GM12878 (cell line): ENCODE data around the gene TMEM45B. TPM values are rescaled to one million over a fixed set of nuclear protein-coding genes. Genes with fewer than 3 reads are reported as not detected.
A peak's percentile ranks its signal among the peaks of the same experiment; 100 is the strongest.
"Not testable (repeated sequence)": the region's sequence is repeated elsewhere in the genome, so short reads cannot be mapped to it uniquely, and the experiment has no call there.

Experiments
- ATAC-seq: fragments of 200-7000 bp; cut with Tn5 transposase; 3 replicates; pipeline ENCODE4 v1.9.1; 2020; ENCODE audit warnings: mild to moderate bottlenecking, moderate library complexity
- BruUV-seq: library from RNA; stranded (reverse); fragments of 400-500 nt; replicated peaks from 2 replicates; lab custom pipeline; 2021; lab: Mats Ljungman, UMichigan
- CTCF ChIA-PET: fragments of 300-600 bp; sonication (Branson Sonifier 250); formaldehyde crosslinking; extraction: SDS; loops from one replicate; lab custom pipeline; 2021; ENCODE audit warnings: inconsistent platforms; lab: Yijun Ruan, JAX
- POLR2A ChIA-PET: fragments of 350-600 bp; formaldehyde crosslinking; extraction: SDS; loops from one replicate; lab custom pipeline; 2021; ENCODE audit warnings: inconsistent platforms; lab: Charles Lee
- RAD21 ChIA-PET: fragments of 300-600 bp; sonication (Branson Sonifier 250); formaldehyde crosslinking; loops from one replicate; lab custom pipeline; 2023; ENCODE audit warnings: antibody characterized with exemption; ENCODE audit not compliant: unreplicated experiment; lab: Charles Lee
- SMC1A ChIA-PET: fragments of 300-600 bp; sonication (Branson Sonifier 250); formaldehyde crosslinking; loops from one replicate; lab custom pipeline; 2023; ENCODE audit not compliant: unreplicated experiment, uncharacterized antibody; lab: Charles Lee
- DNase-seq: peaks from one replicate; pipeline ENCODE4 v3.0.0-alpha.2; 2011; ENCODE audit warnings: low read depth, low spot score
- FAIRE-seq: peaks from 3 replicates; lab custom pipeline; 2011; peaks lifted over from hg19 to GRCh38; lab: Jason Lieb, UNC
- H2AFZ ChIP-seq: 2 replicates; pipeline ENCODE4 v1.6.0; 2011; ENCODE audit warnings: low read depth, low read length, control low read depth; ENCODE audit not compliant: control insufficient read depth
- H3K27ac ChIP-seq: 2 replicates; pipeline ENCODE4 v1.5.1; 2011; ENCODE audit warnings: control low read depth; ENCODE audit not compliant: control insufficient read depth, insufficient read depth
- H3K27me3 ChIP-seq, 2 experiments: replicated peaks in 1 of 2; 2 replicates each; pipeline versions ENCODE4 v1.6.0 to v1.6.1; 2011; ENCODE audit warnings: low read length in 1 of 2; ENCODE audit not compliant: control insufficient read depth in 2 of 2, insufficient read depth in 2 of 2
- H3K36me3 ChIP-seq, 2 experiments: 2 replicates each; pipeline ENCODE4 v1.5.1; 2011; ENCODE audit warnings: low read length in 1 of 2; ENCODE audit not compliant: control insufficient read depth in 2 of 2, insufficient read depth in 2 of 2
- H3K4me1 ChIP-seq: 2 replicates; pipeline ENCODE4 v1.6.1; 2011; ENCODE audit warnings: mild to moderate bottlenecking, low read length, moderate library complexity, mixed read lengths; ENCODE audit not compliant: control insufficient read depth, insufficient read depth
- H3K4me2 ChIP-seq: 2 replicates; pipeline ENCODE4 v1.6.0; 2011; ENCODE audit warnings: control low read depth; ENCODE audit not compliant: control insufficient read depth, insufficient read depth
- H3K4me3 ChIP-seq: fragments of 200-600 bp; sonication (generic); 2 replicates; pipeline ENCODE4 v1.5.1; 2016
- H3K79me2 ChIP-seq: 2 replicates; pipeline ENCODE4 v1.6.0; 2011; ENCODE audit warnings: low read length; ENCODE audit not compliant: control insufficient read depth, insufficient read depth
- H3K9ac ChIP-seq: 2 replicates; pipeline ENCODE4 v1.8.0; 2011; ENCODE audit warnings: low read length, control low read depth, mixed read lengths; ENCODE audit not compliant: control insufficient read depth, insufficient read depth
- H3K9me3 ChIP-seq: replicated peaks from 3 replicates; pipeline ENCODE4 v1.5.1; 2011; ENCODE audit warnings: mild to moderate bottlenecking, low read length; ENCODE audit not compliant: control insufficient read depth, insufficient read depth
- H4K20me1 ChIP-seq: 2 replicates; pipeline ENCODE4 v1.6.0; 2011; ENCODE audit not compliant: control insufficient read depth, insufficient read depth
- ATF3 ChIP-seq: IDR thresholded peaks from 2 replicates; pipeline ENCODE4 v1.6.1; 2011; ENCODE audit warnings: low read depth, mild to moderate bottlenecking, low read length, moderate library complexity, borderline replicate concordance; ENCODE audit errors: extremely low read depth
- BRCA1 ChIP-seq: IDR thresholded peaks from 2 replicates; pipeline ENCODE4 v1.6.1; 2011; ENCODE audit warnings: low read depth, low read length, improper control_type of control experiment
- CTCF ChIP-seq, 3 experiments: IDR thresholded peaks in 2 of 3; conservative IDR thresholded peaks in 1 of 3; 2 replicates each; pipeline ENCODE4 v1.5.1; 2011; ENCODE audit warnings: low read depth in 3 of 3, low read length in 3 of 3, mild to moderate bottlenecking in 3 of 3, control low read depth in 2 of 3, moderate library complexity in 2 of 3, inconsistent platforms in 1 of 3, mixed read lengths in 1 of 3; ENCODE audit not compliant: control insufficient read depth in 2 of 3, insufficient read depth in 1 of 3; ENCODE audit errors: extremely low read depth in 1 of 3
- HCFC1 ChIP-seq: fragments of 150-350 bp; IDR thresholded peaks from 2 replicates; pipeline ENCODE4 v1.6.1; 2014; ENCODE audit warnings: low read length
- IRF3 ChIP-seq: fragments of 450-650 bp; IDR thresholded peaks from 2 replicates; pipeline ENCODE4 v1.6.1; 2014; ENCODE audit warnings: mild to moderate bottlenecking
- MYB ChIP-seq: fragments of 150-350 bp; IDR thresholded peaks from 2 replicates; pipeline ENCODE4 v1.6.1; 2014; ENCODE audit warnings: mild to moderate bottlenecking, low read depth, low read length, borderline replicate concordance
- PBX3 ChIP-seq: IDR thresholded peaks from 2 replicates; pipeline ENCODE4 v1.6.1; 2011; ENCODE audit warnings: mild to moderate bottlenecking, low read depth, low read length, moderate library complexity; ENCODE audit not compliant: insufficient replicate concordance
- WGBS: methylation state at CpG from one replicate; pipeline ENCODE4 v1.1.6; 2016; ENCODE audit warnings: low lambda C conversion rate; ENCODE audit not compliant: insufficient replicate concordance, insufficient coverage; ENCODE audit errors: missing lambda C conversion rate; 5-methylcytosine and 5-hydroxymethylcytosine counted together
- in situ Hi-C: fragments of 300-500 bp; cut with MboI; formaldehyde crosslinking; loops from 9 replicates; pipeline ENCODE4 v1.14.3; 2018; ENCODE audit warnings: mixed read lengths
- intact Hi-C: fragments of 100-400 bp; cut with micrococcal nuclease; formaldehyde crosslinking; loops from one replicate; pipeline ENCODE4 v1.14.2; 2022; ENCODE audit not compliant: unreplicated experiment
- polyA plus RNA-seq, 11 experiments: library from polyadenylated mRNA; depleted of rRNA in 4 of 11; unstranded in 6 of 11; stranded (reverse) in 5 of 11; fragments of >200 nt; fragmentation: Nextera tagmentation in 4 of 11; fragmentation: Illumina TruSeq in 1 of 11; extraction: Ambion mirVana in 4 of 11; extraction: Trizol in 1 of 11; gene quantifications; 1 replicate in 1 of 11; 2 replicates in 10 of 11; pipeline versions ENCODE4 v1.2.1 to v1.2.3, GENCODE V29; 2011 to 2016; ENCODE audit warnings: inconsistent platforms in 2 of 11, missing spikeins in 2 of 11, low read depth in 1 of 11
- total RNA-seq, 4 experiments: library from RNA; depleted of rRNA in 3 of 4; stranded (reverse); fragments of >200 nt in 3 of 4; fragmentation: Illumina TruSeq in 1 of 4; extraction: Trizol in 1 of 4; gene quantifications; 2 replicates each; pipeline versions ENCODE4 v1.2.1 to v1.2.3, GENCODE V29; 2013 to 2021

TMEM45B gene
- total and polyA plus RNA-seq, 10 of the 15 experiments (the other 5 are each of a cell fraction or from before 2014, with no cell fraction given): 0.05 to 0.13 TPM; not detected in 8

GRCh38 chr11:129779342-129779741, 36.3 kb upstream of the TMEM45B start (continued):
- TF ChIP-seq IRF3: no peak
- no peak for TF ChIP-seq PBX3
- no peak for TF ChIP-seq BRCA1
- TF ChIP-seq HCFC1: no peak
- no peak for TF ChIP-seq MYB
- TF ChIP-seq, all 136 proteins: peak for 0

GRCh38 chr11:129785383-129786111, 30.1 kb upstream of the TMEM45B start:
- Histone ChIP-seq H2AFZ (no peak overlapping the region), H3K4me1 (no peaks in the 10 kb centered on the region), H3K4me2 (no peak overlapping the region), H4K20me1 (no peaks in the 10 kb centered on the region), H3K4me3 (no peak overlapping the region), H3K27ac (no peak overlapping the region), H3K36me3 (no peaks in the 10 kb centered on the region), H3K79me2 (no peaks in the 10 kb centered on the region), H3K9ac (no peak overlapping the region), H3K9me3 (no peaks in the 10 kb centered on the region), H3K27me3 (no peaks in the 10 kb centered on the region)
- BruUV-seq: no TSS peak
- CTCF ChIA-PET: no interaction called here
- TF ChIP-seq ATF3 (no peak), CTCF (IDR thresholded peaks at IDR 0.05 in 2 of 3, conservative IDR thresholded peaks at IDR 0.05 in 1 of 3; ENCODE audit: control insufficient read depth in 2 of 3, extremely low read depth in 1 of 3, insufficient read depth in 1 of 3, low read depth in 3 of 3, low read length in 3 of 3) (0 out of 6 replicates have a peak, but pooled peaks of 1 of the 3 experiments have one; percentile 1)
- intact Hi-C loops: no loop called here
- SMC1A ChIA-PET: no interaction called here
- ATAC-seq (no peak), DNase-seq (no peak), FAIRE-seq (no peak)
- WGBS: 0% methylated on average over 3 of the region's 3 CpGs
- in situ Hi-C loops: no loop called here
- RAD21 ChIA-PET: interaction anchor here (1.4 kb wide), 1 partner anchor 347 kb away, joined by 4 read pairs; no protein-coding TSS in a partner anchor
- POLR2A ChIA-PET: no interaction called here

GRCh38 chr11:129786112-129786416, 29.6 kb upstream of the TMEM45B start:
- in situ Hi-C loops, ATAC-seq, H3K9me3 ChIP-seq, H3K4me1 ChIP-seq, H3K4me3 ChIP-seq, H3K79me2 ChIP-seq, DNase-seq, H3K9ac ChIP-seq, BruUV-seq, H3K27ac ChIP-seq, H3K27me3 ChIP-seq, H3K36me3 ChIP-seq, FAIRE-seq, H2AFZ ChIP-seq, CTCF ChIA-PET, POLR2A ChIA-PET, intact Hi-C loops, H3K4me2 ChIP-seq, SMC1A ChIA-PET, H4K20me1 ChIP-seq: not testable (repeated sequence)
- RAD21 ChIA-PET: interaction anchor here (1.4 kb wide), 1 partner anchor 347 kb away, joined by 4 read pairs; no protein-coding TSS in a partner anchor
- WGBS: 9% methylated on average over 2 of the region's 2 CpGs
